HG02981 (cell line): ENCODE data around the gene FAAH.

Experiments used
- ATAC-seq: cut with Tn5 transposase; IDR thresholded peaks from one replicate; pipeline ENCODE4 v1.9.1; 2021; ENCODE audit warnings: mild to moderate bottlenecking, moderate library complexity; ENCODE audit not compliant: unreplicated experiment

FAAH gene

DNA sequence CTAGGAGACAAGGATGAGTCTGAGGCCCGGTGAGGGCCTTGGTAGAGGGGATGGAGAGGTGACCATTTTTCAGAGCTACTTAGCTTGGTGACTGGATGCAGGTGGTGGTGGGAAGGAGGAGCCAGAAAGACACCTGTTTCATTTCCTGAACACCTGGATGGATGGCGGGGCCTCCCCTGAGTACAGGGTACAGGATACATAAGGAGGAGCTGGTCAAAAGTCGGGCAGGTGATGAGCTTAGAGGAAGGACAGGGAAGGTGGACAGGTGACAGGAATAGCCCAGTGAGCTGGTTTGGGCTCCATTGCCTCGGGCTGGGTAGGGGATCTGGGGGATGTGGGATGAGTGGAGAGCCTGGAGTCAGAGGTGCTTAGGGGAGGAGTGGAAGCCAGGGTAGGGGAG is 6.3 kb downstream of the FAAH start:
- no peak for ATAC-seq

DNA sequence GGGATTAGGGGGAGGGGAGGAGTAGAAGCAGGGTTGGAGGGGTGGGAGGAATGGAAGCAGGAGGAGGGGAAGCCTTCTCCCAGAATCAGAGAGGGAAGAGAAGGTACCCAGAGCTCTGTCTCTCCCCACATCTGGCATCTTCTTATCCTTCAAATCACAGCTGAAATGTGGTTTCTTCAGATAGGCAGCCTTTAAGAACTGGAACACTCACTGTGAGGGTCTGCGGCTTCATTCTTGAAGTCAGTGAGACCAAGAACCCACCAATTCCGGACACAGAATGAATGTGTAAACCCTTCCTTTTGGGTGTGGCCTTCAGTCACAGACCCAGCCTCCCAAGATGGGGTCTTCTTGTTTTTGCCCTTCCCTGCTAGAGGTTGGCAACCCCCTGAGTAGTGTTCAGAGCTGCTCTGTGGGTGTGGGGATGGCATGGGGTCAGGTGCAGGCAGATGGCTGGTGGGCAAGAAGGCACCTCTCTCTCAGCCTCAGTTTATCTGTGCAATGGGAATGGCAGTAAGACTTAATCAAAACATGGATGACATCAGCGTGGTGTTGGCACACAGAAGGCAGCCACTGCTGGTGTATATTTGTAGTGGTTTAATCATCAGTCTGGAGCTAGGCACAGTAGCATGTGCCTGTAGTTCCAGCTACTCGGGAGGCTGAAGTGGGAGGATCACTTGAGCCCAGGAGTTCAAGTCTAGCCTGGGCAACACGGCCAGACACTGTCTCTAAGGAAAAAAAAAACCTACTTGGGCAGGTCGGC is 7.2 kb downstream of the FAAH start:
- ATAC-seq = no peak

DNA sequence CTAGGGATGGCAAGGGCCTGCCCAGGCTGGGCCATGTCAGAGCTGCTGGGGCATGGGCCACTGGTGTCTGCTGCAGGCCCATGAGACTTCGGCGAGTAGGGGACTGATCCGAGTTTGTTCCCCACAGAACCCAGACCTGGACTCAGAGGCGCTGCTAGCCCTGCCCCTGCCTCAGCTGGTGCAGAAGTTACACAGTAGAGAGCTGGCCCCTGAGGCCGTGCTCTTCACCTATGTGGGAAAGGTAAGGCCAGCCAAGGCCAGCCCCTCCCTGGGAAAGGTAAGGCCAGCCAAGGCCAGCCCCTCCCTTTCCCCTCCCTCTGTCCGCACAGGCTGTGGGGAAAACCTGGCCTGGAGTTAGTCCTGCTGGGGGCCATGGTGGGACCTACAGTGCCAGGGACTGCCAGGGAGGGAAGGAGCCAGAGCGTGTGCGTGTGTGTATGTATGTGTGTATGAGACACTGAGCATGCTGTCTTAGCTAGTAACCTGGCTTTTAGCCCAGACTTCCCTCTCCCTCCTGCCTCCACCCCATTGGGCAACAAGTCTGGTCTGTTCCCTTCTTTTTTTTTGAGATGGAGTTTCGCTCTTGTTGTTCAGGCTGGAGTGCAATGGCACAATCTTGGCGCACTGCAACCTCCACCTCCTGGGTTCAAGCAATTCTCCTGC is 8.0 kb downstream of the FAAH start:
- ATAC-seq = no peak

DNA sequence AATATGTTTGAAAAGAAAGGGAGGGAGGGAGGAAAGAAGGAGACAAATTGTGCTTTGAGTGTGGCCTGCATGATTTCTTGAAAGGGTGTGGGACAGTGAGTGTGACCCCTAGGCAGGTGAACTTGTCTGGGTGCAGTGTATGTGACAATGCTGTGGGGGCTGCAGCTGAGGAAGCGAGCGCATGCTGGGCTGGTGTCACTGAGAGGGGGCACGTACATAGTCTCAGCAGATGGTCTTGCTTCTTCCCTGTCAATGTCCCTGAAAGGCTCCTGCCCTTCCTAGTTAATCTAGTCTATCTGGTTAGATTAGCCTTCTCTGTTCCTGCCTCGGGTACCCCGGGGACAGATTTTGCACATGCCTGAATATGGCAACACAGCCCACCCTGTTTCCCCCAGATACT is 9.8 kb downstream of the FAAH start:
- ATAC-seq = no peak

DNA sequence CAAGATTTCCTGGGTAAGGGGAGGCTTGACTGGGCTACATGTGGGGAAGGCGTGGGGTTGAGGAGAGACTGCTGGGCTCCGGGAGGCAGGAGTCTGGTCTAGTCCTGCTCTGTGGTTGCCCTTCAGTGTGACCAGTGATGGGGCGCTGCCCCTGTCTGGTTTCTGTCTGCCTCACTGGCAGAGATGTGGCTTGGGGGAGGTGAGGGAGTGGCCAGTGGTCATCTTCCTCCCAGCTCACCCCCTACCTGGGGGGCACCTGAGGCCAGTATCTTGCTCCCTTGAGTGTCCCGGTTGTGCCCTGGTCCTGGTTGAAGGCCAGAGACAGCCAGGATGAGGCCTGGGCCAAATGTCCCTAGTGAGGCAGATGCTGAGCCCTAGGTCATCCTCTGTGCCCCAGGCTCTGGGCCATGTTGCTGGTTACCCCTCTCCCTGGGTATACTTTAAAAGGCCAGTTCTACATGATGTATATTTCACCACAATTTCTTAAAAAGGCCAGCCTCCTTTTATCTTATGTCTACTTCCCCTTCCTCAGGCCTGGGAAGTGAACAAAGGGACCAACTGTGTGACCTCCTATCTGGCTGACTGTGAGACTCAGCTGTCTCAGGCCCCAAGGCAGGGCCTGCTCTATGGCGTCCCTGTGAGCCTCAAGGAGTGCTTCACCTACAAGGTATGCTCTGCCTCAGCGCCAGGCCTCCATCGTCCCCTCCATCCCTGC is 10.5 kb downstream of the FAAH start:
- no peak for ATAC-seq

DNA sequence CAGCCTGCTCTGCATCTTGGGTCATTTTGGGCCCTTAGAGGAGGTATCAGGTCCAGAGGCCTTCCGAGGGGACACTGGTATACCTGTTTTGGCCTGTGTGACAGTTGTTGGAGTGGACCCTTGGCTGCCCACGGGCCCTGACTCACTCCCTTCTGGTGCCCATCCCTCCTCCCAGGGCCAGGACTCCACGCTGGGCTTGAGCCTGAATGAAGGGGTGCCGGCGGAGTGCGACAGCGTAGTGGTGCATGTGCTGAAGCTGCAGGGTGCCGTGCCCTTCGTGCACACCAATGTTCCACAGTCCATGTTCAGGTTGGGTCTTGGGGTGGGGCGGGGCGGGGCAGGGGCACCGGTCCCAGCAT is 11.1 kb downstream of the FAAH start:
- no peak for ATAC-seq

DNA sequence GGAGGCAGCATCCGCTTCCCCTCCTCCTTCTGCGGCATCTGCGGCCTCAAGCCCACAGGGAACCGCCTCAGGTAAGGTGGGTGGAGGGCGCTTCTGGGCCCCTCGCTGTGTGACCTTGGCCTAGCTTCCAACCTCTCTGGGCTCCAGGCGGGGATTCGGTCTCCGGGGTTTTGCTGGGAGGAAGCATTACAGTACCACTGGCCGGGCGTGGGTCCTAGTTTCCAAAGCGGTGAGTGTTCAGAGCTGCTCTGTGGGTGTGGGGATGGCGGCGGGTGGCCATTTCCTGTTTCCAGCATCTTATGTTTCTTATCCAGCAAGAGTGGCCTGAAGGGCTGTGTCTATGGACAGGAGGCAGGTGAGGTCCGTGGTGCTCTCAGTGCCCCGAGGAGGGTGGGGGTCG is 11.6 kb downstream of the FAAH start:
- no peak for ATAC-seq

DNA sequence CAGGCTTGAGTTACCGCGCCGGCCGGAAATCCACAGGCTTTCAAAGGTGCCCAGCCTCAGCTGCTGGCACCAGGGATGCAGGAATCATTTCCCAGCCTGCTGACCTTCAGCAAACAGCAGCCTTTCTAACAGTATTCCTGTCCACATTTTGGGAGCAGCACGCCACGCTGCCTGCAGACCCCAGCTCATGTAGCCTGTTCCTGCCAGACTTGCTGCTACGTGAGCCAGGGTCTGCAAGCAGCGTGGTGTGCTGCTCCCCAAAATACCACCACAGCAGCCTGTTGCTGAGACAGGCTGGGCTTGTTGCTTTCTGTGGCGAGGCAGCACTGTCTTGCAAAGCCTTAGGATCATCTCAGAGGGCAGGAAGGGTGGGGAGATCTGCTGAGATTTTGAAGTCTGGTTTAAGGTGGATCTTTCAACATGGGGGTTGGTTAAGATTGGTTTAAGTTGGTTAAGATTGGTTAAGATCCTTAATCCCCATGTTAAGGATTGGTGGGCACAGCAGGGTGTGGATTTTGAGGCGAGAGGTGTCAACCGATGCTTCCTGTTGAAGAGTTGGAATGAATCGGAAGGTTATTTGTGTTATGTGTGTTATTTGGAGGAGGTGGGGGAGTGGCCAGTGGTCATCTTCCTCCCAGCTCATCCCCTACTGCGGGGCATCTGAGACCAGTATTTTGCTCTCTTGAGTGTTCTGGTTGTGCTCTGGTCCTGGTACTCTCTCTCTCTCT is 12.9 kb downstream of the FAAH start:
- ATAC-seq = no peak

DNA sequence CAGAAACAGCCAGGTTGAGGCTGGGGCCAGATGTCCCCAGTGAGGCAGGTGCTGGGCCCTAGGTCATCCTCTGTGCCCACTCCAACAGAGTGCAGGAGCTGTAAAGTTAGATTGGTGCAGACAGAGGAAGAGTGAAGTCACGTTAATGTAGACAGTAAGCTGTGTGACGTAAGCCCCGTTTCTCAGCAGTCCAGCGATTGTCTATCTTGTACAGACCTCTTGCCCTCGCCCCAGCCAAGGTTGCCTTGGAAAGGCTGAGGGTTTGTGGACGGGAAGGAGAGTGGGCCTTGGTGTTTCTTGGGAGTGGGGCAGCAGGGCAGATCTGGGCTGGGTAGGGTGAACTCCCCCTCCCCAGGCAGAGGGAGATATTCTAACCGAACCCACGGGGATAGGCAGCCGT is 13.5 kb downstream of the FAAH start:
- ATAC-seq = no peak

DNA sequence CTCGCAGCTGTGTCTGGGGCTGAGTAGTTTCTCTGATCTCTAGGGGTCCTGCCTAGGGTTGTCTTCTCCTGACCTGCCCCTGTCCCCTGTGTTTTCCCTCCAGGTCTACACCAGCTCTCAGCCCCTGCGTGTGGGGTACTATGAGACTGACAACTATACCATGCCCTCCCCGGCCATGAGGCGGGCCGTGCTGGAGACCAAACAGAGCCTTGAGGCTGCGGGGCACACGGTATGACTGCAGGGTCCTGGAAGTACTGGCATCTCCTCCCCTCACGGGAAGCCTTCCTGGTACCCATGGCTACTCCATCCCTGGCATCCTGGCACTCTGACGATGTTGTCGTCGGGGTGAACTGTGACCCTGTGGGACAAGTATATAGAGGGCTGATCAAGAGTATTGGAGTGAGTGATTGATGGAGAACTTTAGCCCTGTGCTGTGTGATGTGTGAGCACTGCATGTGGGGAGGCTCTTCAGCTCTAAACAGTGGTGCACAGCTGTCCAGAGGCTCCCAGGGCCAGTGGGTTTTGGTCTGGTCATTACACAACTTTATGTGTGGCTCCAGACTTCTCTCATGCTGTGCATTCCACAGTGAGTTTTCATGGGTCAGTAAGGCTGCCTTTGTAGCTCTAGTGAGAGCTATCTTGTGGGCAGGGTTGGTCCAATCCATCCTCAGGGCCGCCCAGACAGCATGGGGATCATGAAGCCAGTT is 14.4 kb downstream of the FAAH start:
- no peak for ATAC-seq

DNA sequence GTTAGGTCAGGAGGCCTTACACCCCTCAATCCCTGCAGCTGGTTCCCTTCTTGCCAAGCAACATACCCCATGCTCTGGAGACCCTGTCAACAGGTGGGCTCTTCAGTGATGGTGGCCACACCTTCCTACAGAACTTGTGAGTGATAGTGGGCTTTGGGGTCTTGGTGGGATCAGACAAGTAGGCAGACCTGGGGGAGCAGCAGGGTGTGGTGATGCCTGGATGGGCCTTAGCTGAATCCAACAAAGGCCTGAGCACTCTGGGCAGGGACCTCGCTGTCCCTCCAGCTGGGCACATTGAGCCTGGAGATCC is 14.9 kb downstream of the FAAH start:
- no peak for ATAC-seq

DNA sequence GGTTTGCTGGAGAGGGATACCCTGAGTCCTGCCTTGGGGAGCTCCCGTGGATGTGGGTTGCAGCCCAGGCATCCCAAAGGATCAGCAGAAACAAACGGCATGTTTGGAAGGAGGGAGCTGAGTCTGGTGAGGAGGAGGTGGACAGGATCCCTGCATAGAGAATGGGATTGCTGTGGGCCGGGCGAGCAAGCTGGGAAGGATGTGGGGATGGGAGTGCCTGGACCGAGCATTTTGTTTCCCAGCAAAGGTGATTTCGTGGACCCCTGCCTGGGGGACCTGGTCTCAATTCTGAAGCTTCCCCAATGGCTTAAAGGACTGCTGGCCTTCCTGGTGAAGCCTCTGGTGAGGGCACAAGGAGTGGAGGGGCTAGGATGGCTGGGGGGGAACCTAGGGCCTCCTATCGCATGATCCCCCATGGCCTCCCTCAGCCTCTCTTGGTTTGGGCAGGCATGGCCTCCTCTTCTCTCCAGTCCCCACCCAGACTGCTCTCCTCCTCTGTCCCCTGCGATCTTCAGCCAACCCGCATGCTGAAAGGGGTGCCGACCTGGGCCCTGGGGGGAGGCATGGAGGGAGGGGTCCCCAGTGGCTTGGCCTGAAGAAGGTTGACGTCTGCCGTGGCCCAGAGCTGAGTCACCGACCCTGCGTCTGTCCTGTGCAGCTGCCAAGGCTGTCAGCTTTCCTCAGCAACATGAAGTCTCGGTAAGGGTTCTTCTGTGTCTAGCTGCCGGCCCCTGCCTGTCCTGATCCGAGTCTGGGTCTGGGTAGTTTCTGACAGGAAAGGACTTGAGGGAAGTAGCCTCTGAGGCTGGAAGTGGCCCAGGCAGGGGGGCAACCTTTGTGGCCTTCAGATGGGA is 16.3 kb downstream of the FAAH start:
- no peak for ATAC-seq

DNA sequence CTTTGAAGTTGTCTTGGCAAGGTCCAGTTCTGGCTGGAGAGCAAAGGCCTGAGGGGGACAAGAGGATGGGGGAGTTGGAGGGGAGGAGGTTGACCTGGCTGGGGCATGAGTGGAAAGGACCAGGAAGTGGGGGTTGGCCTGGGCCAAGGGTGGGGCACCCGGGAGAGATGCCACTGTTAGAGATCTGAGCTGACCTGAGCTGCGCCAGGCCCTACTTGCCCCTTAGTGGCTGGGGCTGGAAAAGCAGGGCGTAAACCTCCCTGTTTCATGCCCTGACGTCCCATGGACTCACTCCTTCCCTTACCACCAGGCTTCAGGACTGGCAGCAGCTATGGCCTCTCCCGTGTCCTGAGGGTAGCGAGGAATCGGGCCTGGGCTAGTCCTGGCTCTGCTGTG is 16.9 kb downstream of the FAAH start:
- ATAC-seq = no peak

DNA sequence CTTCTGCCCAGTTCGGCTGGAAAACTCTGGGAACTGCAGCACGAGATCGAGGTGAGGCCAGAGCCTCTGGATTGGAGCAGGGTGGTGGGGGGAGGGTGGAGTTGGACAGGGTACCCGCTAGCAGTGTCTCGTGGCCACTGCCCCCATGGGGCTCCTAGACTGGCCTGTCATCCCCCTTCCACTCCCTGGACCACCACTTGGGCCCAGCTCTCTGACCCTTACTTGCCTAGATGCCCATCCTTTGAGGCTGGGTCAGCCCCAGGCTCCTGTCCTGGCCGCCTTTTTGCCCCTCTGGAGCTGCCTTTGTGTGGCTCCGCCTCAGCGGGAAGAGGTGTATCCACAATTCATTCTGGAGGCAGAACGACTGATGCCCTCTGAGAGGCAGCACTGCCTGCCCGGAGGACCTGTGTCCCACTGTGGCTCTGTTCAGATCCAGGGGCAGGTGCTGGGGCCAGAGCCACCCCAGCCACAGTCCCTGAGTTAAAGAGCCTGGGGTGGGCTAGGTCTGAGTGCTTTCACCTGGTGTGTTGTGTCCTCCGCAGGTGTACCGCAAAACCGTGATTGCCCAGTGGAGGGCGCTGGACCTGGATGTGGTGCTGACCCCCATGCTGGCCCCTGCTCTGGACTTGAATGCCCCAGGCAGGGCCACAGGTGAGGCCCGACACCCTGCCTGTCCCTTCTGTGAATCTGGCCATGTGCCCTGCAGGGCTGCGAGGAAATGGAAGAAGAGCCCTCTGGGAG is 17.7 kb downstream of the FAAH start:
- ATAC-seq = no peak

DNA sequence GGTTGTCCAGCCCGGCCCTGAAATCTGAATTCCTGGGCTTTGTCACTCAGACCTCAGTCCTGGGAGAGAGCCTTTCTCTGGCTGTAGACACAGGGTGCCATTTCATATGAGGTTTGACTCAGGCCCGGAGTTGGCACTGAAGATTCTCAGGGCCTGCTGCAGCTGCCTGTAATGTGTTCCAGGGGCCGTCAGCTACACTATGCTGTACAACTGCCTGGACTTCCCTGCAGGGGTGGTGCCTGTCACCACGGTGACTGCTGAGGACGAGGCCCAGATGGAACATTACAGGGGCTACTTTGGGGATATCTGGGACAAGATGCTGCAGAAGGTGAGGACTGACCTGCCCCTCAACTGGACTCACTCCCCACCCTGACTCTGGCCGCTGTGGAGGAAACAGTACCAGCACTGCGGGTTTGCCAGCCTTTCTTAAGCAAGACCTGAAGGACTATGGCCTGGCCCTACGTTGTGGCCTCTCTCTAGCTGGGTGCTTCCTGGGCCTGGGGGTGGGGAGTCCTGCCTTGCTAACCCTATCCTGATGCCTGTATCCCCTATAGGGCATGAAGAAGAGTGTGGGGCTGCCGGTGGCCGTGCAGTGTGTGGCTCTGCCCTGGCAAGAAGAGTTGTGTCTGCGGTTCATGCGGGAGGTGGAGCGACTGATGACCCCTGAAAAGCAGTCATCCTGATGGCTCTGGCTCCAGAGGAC is 18.9 kb downstream of the FAAH start:
- ATAC-seq = no peak

DNA sequence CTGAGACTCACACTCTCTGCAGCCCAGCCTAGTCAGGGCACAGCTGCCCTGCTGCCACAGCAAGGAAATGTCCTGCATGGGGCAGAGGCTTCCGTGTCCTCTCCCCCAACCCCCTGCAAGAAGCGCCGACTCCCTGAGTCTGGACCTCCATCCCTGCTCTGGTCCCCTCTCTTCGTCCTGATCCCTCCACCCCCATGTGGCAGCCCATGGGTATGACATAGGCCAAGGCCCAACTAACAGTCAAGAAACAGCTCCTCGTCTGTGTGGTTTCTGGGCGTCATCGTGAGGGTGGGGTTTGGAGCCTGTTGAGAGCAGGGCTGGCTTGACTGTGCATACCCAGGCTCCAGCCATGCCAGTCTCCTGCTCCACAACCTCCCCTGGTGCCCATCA is 19.5 kb downstream of the FAAH start:
- ATAC-seq = no peak

DNA sequence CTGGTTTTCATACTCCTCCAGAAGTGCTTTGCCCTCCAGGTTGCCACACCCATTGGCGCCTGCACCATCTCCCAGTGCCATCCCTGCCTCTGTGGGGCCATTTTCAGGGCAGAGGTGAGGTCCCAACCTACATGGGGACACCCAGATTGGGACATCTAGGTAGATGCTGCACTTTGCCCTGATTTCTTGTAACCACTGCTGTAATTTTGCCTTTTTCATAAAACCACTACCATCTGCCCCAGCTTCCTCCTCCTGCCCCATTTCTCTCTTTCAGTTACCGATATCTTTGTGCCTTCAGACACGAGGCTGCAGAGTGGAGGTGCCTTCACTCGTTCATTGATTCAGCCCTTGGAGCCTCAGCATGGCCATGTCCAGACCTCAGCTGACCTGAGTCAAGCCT is 21.4 kb downstream of the FAAH start:
- ATAC-seq = no peak

DNA sequence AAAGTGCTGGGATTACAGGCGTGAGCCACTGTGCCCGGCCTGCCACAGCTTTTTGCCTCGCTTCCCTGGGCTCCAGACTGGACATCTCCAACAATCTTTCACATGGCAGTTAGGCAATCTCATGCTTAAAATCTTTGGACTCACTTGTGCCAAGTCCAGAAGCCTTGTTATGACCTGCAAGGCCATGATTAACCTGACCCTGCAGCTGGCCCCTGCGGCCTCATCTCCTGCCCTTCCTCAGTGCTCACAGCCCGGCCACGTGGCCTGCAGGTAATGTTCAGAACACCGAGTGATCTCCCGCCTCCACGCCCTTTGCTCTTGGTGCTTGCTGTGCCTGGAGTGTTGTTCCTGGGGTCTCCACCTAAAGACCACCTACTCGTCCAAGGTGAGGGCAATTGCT is 24.9 kb downstream of the FAAH start:
- no peak for ATAC-seq

DNA sequence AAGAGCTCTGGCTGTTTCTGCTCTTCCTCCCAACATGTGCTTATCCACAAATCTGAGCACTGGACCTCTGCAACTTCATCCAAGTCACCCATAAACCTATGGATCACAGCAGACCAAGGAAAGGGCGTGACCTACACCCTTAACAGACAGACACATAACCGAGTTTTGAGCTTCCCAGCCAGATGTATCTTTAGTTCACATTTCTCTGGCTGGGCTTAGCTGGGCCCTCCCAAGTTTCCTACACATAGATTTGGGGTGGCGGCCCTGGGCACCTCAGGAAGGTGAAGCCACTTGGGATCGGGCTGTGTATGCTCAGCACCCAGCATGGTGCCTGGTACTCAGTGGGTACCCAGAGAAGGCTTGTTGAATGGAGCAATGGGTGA is 26.4 kb downstream of the FAAH start:
- no peak for ATAC-seq
